ENCODE data around the gene PMPCA. TPM values are rescaled to one million over a fixed set of nuclear protein-coding genes. Genes with fewer than 3 reads are reported as not detected.

Gene PMPCA
- total RNA-seq, 6 experiments from 2014 or later, result 49.6 to 64.9 (median 52.8) TPM

DNA sequence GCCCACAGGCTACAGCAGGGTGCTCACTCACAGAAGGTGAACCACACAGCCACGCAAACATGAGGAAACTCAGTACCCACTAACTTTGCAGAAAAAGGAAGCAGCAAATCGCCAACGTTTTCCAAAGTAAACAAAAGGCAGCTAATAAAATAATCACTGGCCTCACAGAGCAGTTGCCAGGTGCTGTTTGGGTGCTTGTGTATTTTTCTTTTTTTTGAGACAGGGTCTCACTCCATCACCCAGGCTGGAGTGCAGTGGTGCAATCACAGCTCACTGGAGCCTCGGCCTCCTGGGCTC lies 14.3 kb upstream of the PMPCA start:
- peak overlapping the region in 2 of 3 donors; percentile 77 to 78 for H3K27ac ChIP-seq
- intact Hi-C loops (cut with DNase I), result no loop called here
- peaks cover 0 to 33% (median 13%) of the 10 kb centered on the region in 4 donors for H3K4me1 ChIP-seq
- peaks cover 0 to 42% (median 10%) of the 10 kb centered on the region in 4 donors for H3K36me3 ChIP-seq
- H3K4me3 ChIP-seq, result no peak overlapping the region
- H3K27me3 ChIP-seq, result no peaks in the 10 kb centered on the region
- TF ChIP-seq, protein P1, sequence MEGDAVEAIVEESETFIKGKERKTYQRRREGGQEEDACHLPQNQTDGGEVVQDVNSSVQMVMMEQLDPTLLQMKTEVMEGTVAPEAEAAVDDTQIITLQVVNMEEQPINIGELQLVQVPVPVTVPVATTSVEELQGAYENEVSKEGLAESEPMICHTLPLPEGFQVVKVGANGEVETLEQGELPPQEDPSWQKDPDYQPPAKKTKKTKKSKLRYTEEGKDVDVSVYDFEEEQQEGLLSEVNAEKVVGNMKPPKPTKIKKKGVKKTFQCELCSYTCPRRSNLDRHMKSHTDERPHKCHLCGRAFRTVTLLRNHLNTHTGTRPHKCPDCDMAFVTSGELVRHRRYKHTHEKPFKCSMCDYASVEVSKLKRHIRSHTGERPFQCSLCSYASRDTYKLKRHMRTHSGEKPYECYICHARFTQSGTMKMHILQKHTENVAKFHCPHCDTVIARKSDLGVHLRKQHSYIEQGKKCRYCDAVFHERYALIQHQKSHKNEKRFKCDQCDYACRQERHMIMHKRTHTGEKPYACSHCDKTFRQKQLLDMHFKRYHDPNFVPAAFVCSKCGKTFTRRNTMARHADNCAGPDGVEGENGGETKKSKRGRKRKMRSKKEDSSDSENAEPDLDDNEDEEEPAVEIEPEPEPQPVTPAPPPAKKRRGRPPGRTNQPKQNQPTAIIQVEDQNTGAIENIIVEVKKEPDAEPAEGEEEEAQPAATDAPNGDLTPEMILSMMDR (IDR thresholded peaks at IDR 0.05), result no peak
- TF ChIP-seq POLR2A (IDR thresholded peaks at IDR 0.05), result no peak
- no peaks in the 10 kb centered on the region for H3K9me3 ChIP-seq
- WGBS (ENCODE audit: insufficient coverage, low coverage, low lambda C conversion rate, missing lambda C conversion rate), result 10% methylated on average over 3 of the region's 4 CpGs
- peak in 3 of 4 donors; percentile 1 to 33 (median 10) for ATAC-seq
- no peak for DNase-seq

DNA sequence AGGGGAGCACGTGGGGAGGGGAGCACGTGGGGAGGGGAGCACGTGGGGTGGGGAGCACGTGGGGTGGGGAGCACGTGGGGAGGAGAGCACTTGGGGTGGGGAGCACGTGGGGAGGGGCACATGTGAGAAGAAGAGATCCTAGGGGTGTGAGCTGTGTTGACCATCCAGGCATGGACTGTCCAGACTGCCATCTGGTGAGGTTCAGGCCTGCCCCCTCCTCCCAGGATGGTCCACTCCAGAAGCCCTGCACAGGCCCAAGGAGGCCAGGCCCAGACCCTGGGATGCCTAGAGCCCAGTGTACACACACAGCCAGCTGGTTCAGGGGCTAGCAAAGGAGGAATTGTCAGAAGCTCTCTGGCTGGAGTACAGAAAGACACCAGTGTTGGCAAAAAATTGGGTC lies 12.8 kb upstream of the PMPCA start:
- H3K27me3 ChIP-seq, result no peaks in the 10 kb centered on the region
- no peak overlapping the region for H3K4me3 ChIP-seq
- ATAC-seq (no peak), DNase-seq (no peak)
- 73% methylated on average over 6 of the region's 6 CpGs for WGBS (ENCODE audit: insufficient coverage, low coverage, low lambda C conversion rate, missing lambda C conversion rate)
- peaks cover 0 to 33% (median 13%) of the 10 kb centered on the region in 4 donors for H3K4me1 ChIP-seq
- no peak for TF ChIP-seq POLR2A (IDR thresholded peaks at IDR 0.05)
- TF ChIP-seq, protein P1 (IDR thresholded peaks at IDR 0.05), result no peak
- H3K9me3 ChIP-seq, result no peaks in the 10 kb centered on the region
- H3K27ac ChIP-seq, result no peak overlapping the region
- peaks cover 0 to 34% (median 10%) of the 10 kb centered on the region in 4 donors for H3K36me3 ChIP-seq
- intact Hi-C loops (cut with DNase I), result no loop called here

DNA sequence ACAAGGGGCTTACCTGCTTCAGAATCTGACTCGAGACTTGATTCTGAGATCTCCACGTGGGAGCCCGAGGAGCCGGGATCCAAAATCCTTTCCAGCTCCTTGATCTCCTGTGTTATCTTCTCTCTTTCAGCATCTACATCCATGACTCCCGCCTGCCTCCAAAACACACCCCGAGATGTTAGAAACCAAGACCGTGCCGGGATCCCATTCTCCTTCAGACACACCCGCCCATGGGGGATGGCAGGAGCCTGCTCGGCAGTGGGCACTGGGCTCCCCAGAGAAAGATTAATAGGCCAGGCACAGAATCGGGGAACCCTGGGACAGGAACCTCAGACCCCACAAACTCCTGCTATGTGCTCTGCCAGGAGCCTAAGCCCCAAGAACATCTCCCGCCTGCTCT lies 12.2 kb upstream of the PMPCA start:
- TF ChIP-seq, protein P1 (IDR thresholded peaks at IDR 0.05), result no peak
- no peak for TF ChIP-seq POLR2A (IDR thresholded peaks at IDR 0.05)
- intact Hi-C loops (cut with DNase I), result no loop called here

DNA sequence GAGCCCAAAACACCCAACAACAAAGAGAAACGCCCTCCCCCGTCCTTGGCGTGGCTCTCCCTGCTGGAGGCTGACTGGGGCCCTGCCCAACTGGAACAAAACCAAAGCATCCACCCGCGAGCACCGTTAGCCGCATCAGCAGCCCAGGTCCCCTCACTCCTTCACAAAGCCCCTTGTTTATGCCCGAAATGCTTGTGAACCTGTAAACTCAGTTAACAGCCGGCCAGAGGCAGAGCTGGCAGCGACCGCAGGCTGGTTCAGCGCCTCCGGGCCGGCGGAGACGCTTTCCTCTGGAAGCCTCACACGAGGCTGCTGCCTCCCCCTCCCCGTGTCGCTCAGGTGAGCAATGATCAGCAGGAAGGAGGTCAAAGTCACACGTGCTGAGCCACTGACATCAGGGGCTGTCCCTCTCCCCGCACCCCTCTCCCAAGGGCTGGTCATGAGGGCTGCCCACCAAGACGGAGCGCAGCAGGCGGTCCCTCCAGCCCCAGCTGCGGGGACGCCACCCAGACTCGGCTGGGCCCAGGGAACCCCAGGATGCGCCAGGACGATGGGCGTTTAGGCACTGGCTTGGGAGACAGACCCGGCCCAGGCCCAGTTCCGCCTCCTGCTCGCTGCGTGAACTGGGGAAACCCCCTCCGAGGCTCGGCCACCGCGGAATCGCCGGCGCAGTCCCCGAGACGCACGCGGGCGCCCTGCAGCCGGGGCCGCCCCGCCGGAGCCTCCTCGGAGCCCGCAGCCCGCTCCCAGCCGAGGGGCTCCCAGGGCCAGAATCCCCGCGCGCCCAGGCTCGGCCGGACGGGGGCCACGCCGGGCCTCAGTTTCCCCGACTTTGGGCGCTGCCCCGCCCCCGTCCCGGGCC lies 11.1 kb upstream of the PMPCA start:
- TF ChIP-seq POLR2A (IDR thresholded peaks at IDR 0.05), result no peak
- TF ChIP-seq, protein P1 (IDR thresholded peaks at IDR 0.05), result no peak
- DNase-seq (peak in 1 of 3 donors; percentile 62), ATAC-seq (peak; percentile 5 to 33 (median 12))
- Histone ChIP-seq H3K36me3 (peaks cover 0 to 20% (median 8%) of the 10 kb centered on the region in 4 donors), H3K27ac (peak overlapping the region; percentile 23 to 55 (median 51)), H3K4me1 (peaks cover 0 to 33% (median 13%) of the 10 kb centered on the region in 4 donors), H3K27me3 (no peaks in the 10 kb centered on the region), H3K9me3 (no peaks in the 10 kb centered on the region), H3K4me3 (peak overlapping the region; percentile 96 to 99 (median 97))
- intact Hi-C loops (cut with DNase I), result no loop called here
- WGBS (ENCODE audit: insufficient coverage, low coverage, low lambda C conversion rate, missing lambda C conversion rate), result 5% methylated on average over 4 of the region's 67 CpGs

More for the DNA sequence above, 12.2 kb upstream of the PMPCA start:
- Histone ChIP-seq H3K9me3 (no peaks in the 10 kb centered on the region), H3K27ac (peak overlapping the region in 2 of 3 donors; percentile 51 to 55), H3K27me3 (no peaks in the 10 kb centered on the region), H3K36me3 (peaks cover 0 to 27% (median 9%) of the 10 kb centered on the region in 4 donors), H3K4me1 (peaks cover 0 to 33% (median 13%) of the 10 kb centered on the region in 4 donors), H3K4me3 (no peak overlapping the region)
- WGBS (ENCODE audit: insufficient coverage, low coverage, low lambda C conversion rate, missing lambda C conversion rate), result 84% methylated on average over 5 of the region's 12 CpGs
- DNase-seq (no peak), ATAC-seq (no peak)
